SJCRH30 (cell line): ENCODE measurements around the gene LRRC10B. TPM values are rescaled to one million over a fixed set of nuclear protein-coding genes. Genes with fewer than 3 reads are reported as not detected.

ENCODE experiments used
- DNase-seq, 2 experiments: peaks; one replicate each; pipeline ENCODE4 v3.0.0-alpha.2; 2015 to 2020
- H3K27ac ChIP-seq: fragments of 250-450 bp; sonication (Bioruptor Pico); 2 replicates; pipeline ENCODE4 v1.5.1; 2020; ENCODE audit warnings: mild to moderate bottlenecking, moderate library complexity
- H3K27me3 ChIP-seq: fragments of 250-450 bp; sonication (Bioruptor Pico); 2 replicates; pipeline ENCODE4 v1.5.1; 2020; ENCODE audit warnings: mild to moderate bottlenecking, moderate library complexity
- H3K36me3 ChIP-seq: fragments of 250-450 bp; sonication (Bioruptor Pico); 2 replicates; pipeline ENCODE4 v1.5.1; 2020; ENCODE audit warnings: mild to moderate bottlenecking, moderate library complexity
- H3K4me1 ChIP-seq: fragments of 250-450 bp; sonication (Bioruptor Pico); 2 replicates; pipeline ENCODE4 v1.5.1; 2020; ENCODE audit warnings: mild to moderate bottlenecking, moderate library complexity
- H3K4me3 ChIP-seq: fragments of 250-450 bp; sonication (Bioruptor Pico); 2 replicates; pipeline ENCODE4 v1.5.1; 2020; ENCODE audit warnings: mild to moderate bottlenecking, moderate library complexity
- H3K9me3 ChIP-seq: fragments of 250-450 bp; sonication (Bioruptor Pico); replicated peaks from 2 replicates; pipeline ENCODE4 v1.5.1; 2020; ENCODE audit warnings: mild to moderate bottlenecking, moderate library complexity
- total RNA-seq: library from RNA; depleted of rRNA; stranded (reverse); fragments of >200 nt; shearing (Covaris generic); gene quantifications from 2 replicates; pipeline ENCODE4 v1.2.3, GENCODE V29; 2014

Gene LRRC10B
- total RNA-seq, 1 experiment from 2014 or later, result 40.2 TPM

DNA sequence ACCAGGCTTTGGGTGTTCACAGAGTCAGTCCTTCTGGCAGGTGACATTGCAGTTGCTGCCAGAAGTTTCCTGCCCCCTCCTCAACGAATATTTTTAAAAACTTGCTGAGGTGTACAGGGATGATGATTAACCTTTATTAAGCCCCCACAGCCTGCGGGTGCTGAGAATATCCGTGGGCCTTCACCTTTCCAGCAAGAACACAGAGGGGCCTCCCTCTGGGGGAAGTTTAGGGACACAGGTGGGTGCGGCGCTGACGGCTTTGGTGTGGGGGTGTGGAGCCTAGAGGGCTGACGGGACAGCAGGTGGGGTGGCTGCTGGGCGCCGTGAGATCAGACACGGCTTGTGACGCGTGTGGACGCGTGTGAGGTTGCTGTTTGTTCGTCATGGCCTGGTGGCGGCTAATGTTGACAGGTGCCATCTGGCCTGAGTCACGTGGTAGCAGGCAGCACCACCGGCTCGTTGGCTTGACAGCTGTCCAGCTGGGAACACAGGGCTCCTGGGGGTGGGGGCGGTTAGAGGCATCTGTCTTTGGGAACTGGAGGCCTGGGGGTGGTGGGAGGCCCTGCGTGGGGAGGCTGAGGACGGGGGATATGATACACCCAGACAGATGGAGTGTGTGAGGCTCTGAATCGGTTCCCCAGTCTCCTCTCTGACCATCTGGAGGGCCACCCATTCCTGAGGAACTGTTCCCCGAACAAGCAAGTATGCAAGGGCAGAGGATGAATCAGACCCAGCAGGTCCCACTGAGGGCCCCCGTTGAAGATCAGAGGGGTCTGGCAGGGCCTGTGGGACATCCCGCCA lies 12.5 kb upstream of the LRRC10B start:
- DNase-seq, result peak; percentile 94 to 95
- Histone ChIP-seq H3K4me3 (peak overlapping the region; percentile 74), H3K4me1 (peaks cover 33% of the 10 kb centered on the region), H3K9me3 (no peaks in the 10 kb centered on the region; the same call in 1 of the 2 replicates), H3K27me3 (no peaks in the 10 kb centered on the region), H3K27ac (peak overlapping the region; percentile 89), H3K36me3 (peaks cover 7% of the 10 kb centered on the region; the same call in 1 of the 2 replicates)

GRCh38 chr11:61496602-61497400 lies 11.7 kb upstream of the LRRC10B start:
- Histone ChIP-seq H3K27ac (peak overlapping the region; percentile 89), H3K27me3 (no peaks in the 10 kb centered on the region), H3K4me1 (peaks cover 32% of the 10 kb centered on the region), H3K36me3 (peaks cover 7% of the 10 kb centered on the region; the same call in 1 of the 2 replicates), H3K9me3 (no peaks in the 10 kb centered on the region; the same call in 1 of the 2 replicates), H3K4me3 (peak overlapping the region; percentile 74)
- DNase-seq, result no peak

GRCh38 chr11:61497473-61497872 lies 11.1 kb upstream of the LRRC10B start:
- peaks cover 7% of the 10 kb centered on the region; the same call in 1 of the 2 replicates for H3K36me3 ChIP-seq
- peak overlapping the region; percentile 74 for H3K4me3 ChIP-seq
- peaks cover 36% of the 10 kb centered on the region for H3K4me1 ChIP-seq
- H3K9me3 ChIP-seq, result no peaks in the 10 kb centered on the region; the same call in 1 of the 2 replicates
- peak overlapping the region; percentile 89 for H3K27ac ChIP-seq
- no peak for DNase-seq
- no peaks in the 10 kb centered on the region for H3K27me3 ChIP-seq

DNA sequence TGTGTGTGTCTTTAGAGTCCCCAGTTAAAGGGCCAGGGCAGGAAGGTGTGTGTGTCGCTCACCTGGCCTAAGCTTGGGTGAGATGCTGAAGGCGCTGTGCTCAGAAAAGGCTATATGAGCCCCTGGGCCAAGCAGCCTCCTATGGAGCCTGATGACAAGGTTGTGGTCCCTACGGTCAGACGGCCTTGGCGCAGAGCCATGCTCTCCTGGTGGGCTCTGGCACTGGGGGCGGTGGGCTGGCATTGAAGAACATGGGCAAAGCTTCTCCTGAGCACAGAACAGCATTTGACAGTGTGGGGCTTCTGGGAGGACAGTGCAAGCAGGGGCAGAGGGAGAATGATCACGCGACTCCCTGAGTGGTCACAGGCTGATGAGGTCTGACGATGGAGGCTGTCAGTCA lies 10.7 kb upstream of the LRRC10B start:
- peaks cover 7% of the 10 kb centered on the region; the same call in 1 of the 2 replicates for H3K36me3 ChIP-seq
- peak overlapping the region; percentile 74 for H3K4me3 ChIP-seq
- H3K27me3 ChIP-seq, result no peaks in the 10 kb centered on the region
- H3K27ac ChIP-seq, result peak overlapping the region; percentile 89
- peaks cover 40% of the 10 kb centered on the region for H3K4me1 ChIP-seq
- DNase-seq, result peak in 1 of 2 experiments; percentile 18
- no peaks in the 10 kb centered on the region; the same call in 1 of the 2 replicates for H3K9me3 ChIP-seq

DNA sequence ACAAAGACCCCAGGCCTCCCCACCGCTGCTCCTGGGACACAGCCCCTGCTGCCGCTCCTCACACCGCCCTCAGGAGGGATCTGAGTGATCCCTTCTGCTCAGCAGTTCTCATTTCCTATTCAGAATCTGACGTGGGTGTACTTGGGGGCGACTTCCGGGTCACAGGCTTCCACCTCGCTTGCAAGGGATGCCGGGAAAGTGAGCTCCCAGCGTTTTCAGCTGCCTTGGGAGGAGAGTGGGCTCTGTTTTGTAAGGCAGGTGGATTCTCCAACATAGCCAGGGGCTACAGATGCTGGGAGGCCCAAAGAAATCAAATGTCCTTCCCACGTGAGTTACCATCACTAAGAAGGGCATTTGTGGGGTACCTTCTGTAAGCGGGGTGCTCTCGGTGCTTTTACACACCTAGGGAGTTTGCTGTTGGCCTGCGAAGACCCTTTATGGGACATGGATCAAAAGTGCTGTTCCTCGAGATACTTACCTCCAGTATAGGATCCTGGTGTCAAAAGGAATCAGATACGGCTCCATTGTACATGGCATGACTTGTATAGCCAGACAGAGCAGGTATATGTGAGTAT lies 9.7 kb upstream of the LRRC10B start:
- no peaks in the 10 kb centered on the region for H3K27me3 ChIP-seq
- peaks cover 7% of the 10 kb centered on the region; the same call in 1 of the 2 replicates for H3K36me3 ChIP-seq
- H3K27ac ChIP-seq, result no peak overlapping the region
- H3K4me3 ChIP-seq, result no peak overlapping the region
- H3K9me3 ChIP-seq, result no peaks in the 10 kb centered on the region; the same call in 1 of the 2 replicates
- peaks cover 47% of the 10 kb centered on the region for H3K4me1 ChIP-seq
- no peak for DNase-seq

DNA sequence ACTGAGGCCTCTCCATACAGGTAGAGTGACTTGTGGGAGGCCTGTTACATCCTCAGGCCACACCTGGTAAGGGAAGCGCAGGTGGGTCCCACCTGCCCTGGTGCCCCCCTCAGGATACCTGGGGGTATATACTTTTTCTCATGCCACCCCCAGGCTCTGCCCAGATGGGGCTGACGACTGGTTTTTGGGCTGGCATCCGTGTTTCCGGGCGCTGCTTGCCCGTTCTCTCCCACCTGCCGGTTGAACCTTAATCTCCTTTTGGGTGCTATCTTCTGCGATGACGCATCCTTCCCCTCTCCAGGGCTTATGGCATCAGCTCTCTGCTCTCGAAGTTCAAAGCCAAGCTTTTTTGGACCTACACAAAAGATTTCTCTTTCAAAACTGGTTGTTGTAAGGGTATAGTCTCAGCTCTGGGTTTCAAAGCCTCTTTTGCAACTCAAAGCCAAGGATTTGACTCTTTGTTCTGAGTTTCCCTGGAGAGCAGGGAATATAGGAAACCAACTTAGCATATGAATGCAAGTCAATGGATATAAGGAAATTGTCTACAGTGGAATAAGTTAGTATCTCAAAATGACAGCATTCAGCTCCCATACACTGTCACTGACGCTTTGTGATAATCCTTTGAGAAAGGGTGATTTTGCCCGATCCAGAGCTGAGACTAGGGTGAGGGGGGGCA lies 8.6 kb upstream of the LRRC10B start:
- Histone ChIP-seq H3K27ac (no peak overlapping the region), H3K36me3 (peaks cover 7% of the 10 kb centered on the region; the same call in 1 of the 2 replicates), H3K9me3 (no peaks in the 10 kb centered on the region; the same call in 1 of the 2 replicates), H3K4me3 (no peak overlapping the region), H3K4me1 (peaks cover 47% of the 10 kb centered on the region), H3K27me3 (no peaks in the 10 kb centered on the region)
- no peak for DNase-seq

GRCh38 chr11:61502522-61502921 lies 6.0 kb upstream of the LRRC10B start:
- Histone ChIP-seq H3K27me3 (no peaks in the 10 kb centered on the region), H3K4me1 (peaks cover 59% of the 10 kb centered on the region), H3K4me3 (no peak overlapping the region), H3K36me3 (peaks cover 12% of the 10 kb centered on the region; the same call in 1 of the 2 replicates), H3K9me3 (no peaks in the 10 kb centered on the region; the same call in 1 of the 2 replicates), H3K27ac (peak overlapping the region; percentile 100)
- no peak for DNase-seq

DNA sequence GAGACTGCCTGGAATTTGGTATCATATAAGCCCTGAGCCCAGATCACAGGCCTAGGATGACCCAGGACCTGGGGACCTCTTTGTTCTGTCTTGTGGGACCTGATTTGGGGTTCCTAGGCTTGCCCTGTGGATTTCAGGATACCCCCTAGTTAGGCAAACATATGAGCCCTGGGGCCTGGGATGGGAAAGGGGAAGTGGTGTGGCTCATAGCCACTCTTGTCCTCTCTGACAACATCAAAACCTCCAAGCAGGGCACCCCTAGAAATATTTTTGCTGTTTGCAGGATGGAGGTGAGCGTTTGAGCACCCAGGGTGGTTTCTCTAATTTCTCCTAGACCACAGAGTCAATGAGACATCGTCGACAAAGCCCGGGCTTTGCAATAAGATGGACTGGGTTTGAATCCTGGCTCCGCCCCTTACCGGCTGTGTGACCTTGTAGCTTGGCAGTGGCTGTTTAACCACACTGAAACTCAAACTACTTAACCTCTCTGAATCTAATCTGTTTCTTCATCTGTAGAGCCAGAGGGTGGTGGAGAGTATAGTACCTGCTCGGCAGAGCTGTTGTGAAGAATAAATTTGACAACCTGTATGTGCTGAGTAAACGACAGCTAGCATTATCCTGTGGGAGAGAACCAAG lies 5.3 kb upstream of the LRRC10B start:
- Histone ChIP-seq H3K4me3 (no peak overlapping the region), H3K9me3 (no peaks in the 10 kb centered on the region), H3K27me3 (no peaks in the 10 kb centered on the region), H3K27ac (peak overlapping the region; percentile 100), H3K36me3 (peaks cover 10% of the 10 kb centered on the region; the same call in 1 of the 2 replicates), H3K4me1 (peaks cover 59% of the 10 kb centered on the region)
- peak in 1 of 2 experiments; percentile 47 for DNase-seq

DNA sequence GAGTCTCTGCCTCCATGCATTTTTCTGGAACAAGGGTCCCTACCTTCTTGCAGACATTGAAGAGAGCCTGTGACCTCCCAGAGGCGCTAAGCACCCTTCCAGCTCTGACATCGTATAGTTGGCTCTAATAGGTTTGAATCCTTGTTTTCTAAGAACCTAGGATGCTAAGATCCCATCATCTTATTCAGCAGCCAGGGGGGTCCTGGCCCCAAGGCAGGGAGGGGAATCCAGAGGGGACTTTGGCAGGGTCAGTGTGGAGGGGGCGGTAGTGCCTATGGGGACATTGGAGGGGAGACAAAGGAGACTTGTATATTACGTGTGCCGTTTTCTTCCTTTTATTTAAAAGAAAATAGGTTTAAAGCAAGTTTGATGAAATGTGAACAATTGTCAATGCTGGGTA lies 3.4 kb upstream of the LRRC10B start:
- peak; percentile 54 to 68 for DNase-seq
- Histone ChIP-seq H3K36me3 (peaks cover 8% of the 10 kb centered on the region; the same call in 1 of the 2 replicates), H3K9me3 (no peaks in the 10 kb centered on the region), H3K4me1 (peaks cover 64% of the 10 kb centered on the region), H3K4me3 (no peak overlapping the region), H3K27me3 (no peaks in the 10 kb centered on the region), H3K27ac (peak overlapping the region; percentile 100)

GRCh38 chr11:61505640-61506155 lies 2.9 kb upstream of the LRRC10B start:
- peaks cover 7% of the 10 kb centered on the region; the same call in 1 of the 2 replicates for H3K36me3 ChIP-seq
- H3K27me3 ChIP-seq, result no peaks in the 10 kb centered on the region
- no peaks in the 10 kb centered on the region for H3K9me3 ChIP-seq
- H3K27ac ChIP-seq, result peak overlapping the region; percentile 100
- peak; percentile 96 to 98 for DNase-seq
- peaks cover 70% of the 10 kb centered on the region for H3K4me1 ChIP-seq
- H3K4me3 ChIP-seq, result no peak overlapping the region

DNA sequence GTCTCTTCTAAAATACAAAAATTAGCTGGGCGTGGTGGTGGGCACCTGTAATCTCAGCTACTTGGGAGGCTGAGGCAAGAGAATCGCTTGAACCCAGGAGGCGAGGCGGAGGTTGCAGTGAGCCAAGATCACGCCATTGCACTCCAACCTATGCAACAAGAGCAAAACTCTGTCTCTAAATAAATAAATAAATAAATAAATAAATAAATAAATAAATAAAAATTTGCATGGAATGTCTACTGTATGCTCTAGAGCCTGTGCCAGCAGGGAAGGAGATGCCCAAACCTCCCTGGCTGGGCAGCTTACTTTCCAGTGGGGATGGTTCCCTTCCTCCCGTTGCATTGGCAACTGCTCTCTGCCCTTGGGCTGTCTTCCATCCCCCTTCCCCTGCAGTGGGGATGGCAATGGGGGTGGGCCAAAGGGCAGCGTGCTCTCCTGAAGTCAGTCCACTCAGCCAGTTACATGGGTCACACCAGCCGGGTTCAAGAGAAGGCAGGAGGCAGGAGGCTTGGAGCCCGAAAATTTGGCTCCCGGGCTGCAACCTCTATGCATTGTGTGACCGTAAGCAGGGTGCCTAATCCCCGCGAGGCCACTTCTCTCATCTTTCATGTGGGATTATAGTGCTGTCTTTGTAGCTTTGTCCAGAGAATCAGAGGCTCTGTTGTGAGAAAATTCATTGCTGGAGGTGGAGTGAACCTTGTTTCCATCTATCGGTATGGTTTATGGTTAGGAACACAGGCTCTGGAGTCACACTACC lies 1.4 kb upstream of the LRRC10B start:
- Histone ChIP-seq H3K27me3 (no peaks in the 10 kb centered on the region), H3K4me3 (peak overlapping the region; percentile 58), H3K9me3 (no peaks in the 10 kb centered on the region), H3K4me1 (peaks cover 76% of the 10 kb centered on the region), H3K36me3 (peaks cover 7% of the 10 kb centered on the region; the same call in 1 of the 2 replicates), H3K27ac (peak overlapping the region; percentile 100)
- peak; percentile 52 to 75 for DNase-seq

GRCh38 chr11:61509043-61510029 lies 787 bp downstream of the LRRC10B start:
- DNase-seq, result peak; percentile 68 to 74
- Histone ChIP-seq H3K27me3 (no peaks in the 10 kb centered on the region), H3K36me3 (peaks cover 7% of the 10 kb centered on the region; the same call in 1 of the 2 replicates), H3K9me3 (no peaks in the 10 kb centered on the region), H3K4me3 (peak overlapping the region; percentile 58), H3K27ac (peak overlapping the region; percentile 69), H3K4me1 (peaks cover 72% of the 10 kb centered on the region)
